Measurements from ENCODE around the gene ASB18.

The ASB18 gene

GRCh38 chr2:236241181-236242056 lies 22.8 kb downstream of the ASB18 start:
- no peak for DNase-seq (ENCODE audit: low read depth in 3 of 3)

DNA sequence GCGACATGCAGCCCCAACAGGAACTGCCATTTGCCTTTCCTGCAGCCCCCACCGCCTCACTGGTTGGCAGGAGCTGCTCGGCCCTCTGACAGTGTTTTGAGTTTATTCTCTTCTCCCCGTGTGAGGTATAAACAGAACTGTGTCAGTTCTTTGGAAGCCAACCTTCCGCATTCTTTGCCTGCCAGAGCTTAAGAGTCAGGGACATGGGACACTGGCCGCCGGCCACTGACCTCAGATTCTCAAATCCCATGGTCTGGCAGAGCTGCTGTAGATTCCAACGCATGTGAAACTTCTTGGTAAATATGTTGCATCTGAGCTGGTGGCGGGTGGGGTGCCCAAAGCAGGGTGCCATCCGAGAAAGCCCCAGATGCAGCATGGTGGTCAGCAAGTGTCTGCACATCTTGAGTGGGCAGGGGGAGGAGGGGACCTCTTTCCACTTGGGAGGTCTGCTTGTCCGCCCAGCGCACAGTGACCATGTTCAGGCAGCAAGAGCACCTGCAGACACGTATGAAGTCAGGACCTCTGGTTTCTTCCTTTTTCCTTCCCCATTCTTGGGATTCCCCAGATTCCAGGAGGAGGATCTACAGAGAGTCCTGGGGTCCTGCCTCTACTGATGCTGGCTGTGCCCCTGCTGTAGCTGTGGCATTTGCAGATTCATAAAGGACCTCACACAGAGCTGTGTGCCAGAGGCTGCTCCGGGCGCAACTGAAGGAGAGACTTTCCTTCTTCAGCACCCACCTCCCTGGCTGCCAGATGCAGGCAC lies 23.8 kb downstream of the ASB18 start:
- DNase-seq (ENCODE audit: low read depth in 3 of 3) = no peak

GRCh38 chr2:236239276-236240065 lies 24.7 kb downstream of the ASB18 start:
- DNase-seq (ENCODE audit: low read depth in 3 of 3) = no peak

- DNase-seq (ENCODE audit: low read depth in 3 of 3) = no peak
Observed at GRCh38 chr2:236238751-236239150, 25.5 kb downstream of the ASB18 start.

DNA sequence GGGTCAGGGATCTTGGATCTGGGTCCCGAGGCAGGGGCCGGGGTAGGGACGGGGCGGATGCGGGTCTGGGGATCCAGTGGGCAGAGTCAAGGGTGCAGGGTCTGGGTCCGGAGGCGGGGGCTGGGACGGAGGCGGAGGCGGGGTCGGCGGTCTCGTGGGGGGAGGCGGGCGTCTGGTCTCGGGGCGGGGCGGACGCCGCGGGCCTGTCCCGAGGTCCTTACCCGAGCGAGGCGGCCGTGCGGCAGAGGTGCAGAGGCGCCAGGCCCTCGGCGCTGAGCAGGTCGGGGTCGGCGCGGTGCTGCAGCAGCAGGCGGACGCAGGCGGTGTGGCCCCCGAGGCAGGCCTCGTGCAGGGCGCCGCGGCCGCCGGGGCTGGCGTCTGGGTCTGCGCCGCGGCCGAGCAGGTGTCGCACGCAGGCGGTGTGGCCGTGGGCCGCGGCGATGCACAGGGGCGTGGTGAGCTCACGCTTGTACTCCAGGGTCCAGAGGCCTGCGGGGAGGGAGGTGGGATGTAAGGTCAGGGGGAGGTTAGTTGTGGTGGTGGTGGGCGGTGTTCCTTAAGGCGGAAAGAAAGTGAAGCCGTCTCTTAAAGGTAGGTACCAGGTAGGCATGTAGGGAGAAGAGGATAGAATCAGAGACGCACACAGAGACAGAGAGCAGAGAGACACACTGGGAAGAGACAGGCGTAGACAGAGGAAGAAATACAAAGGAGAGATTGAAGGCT lies 26.6 kb downstream of the ASB18 start:
- DNase-seq (ENCODE audit: low read depth in 3 of 3) = no peak

DNA sequence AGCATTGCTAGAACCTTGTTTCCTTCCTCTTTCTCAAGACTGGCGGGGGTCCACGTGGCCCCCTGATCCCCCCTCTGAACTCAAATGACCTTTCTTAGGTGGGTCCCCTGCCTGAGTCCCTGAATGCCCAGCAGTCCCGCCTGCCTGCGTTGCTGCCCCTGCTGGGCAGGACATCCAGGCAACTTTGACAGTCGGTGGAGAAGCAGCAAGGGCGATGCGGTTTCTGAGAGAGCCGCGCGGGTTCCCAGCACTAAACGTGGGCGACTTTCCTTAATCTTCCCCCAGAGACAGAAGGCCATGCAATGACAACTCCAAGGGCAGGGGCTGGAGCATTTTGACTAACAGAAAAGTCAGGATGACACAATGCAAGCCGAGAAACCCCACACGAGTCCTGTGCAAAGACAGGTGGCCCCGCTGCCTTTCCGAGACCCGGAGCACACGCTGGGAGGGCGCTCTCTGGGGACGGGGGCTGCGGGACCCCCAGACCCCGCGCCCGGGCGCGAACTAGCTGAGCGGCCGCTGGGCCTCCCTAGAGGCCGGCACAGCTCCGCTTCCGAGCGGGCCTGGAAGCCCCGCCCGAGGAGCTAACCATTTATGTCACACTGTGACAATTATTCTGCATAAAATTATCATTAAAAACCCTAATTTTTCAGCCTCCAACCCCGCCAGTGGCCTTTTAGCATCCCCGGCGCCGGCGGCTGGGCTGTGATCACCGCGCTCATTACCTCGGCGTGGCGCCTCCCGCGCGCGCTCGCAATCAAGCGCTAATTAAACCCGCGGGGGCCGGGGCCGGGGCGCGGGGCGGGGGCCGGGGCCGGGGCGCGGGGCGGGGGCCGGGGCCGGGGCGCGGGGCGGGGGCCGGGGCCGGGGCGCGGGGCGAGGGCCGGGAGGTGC lies 27.4 kb downstream of the ASB18 start:
- no peak for DNase-seq (ENCODE audit: low read depth in 3 of 3)

GRCh38 chr2:236229186-236229585 lies 35.0 kb downstream of the ASB18 start:
- no peak for DNase-seq (ENCODE audit: low read depth in 3 of 3)

- DNase-seq (ENCODE audit: low read depth in 3 of 3) = no peak
Observed at GRCh38 chr2:236223675-236224074, 40.5 kb downstream of the ASB18 start.

DNA sequence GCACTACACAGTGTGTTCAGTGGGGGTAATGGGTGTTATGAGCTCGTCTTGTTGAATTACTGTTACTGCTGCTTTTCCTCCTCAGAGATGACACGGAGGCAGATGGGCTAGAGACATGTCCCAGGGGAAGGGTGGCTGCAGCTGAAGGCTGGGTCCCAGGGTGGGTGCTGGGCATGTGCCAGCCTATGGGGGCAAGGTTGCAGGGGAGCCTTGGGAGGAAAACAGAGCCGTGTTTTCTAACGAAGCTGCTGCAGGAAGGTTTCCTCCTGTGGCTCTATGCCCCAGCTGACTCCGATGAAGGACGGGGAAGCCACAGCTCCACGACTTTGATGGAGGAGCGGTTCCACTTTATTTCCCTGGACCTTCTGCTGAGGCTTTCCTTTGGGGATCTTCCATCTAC lies 42.4 kb downstream of the ASB18 start:
- no peak for DNase-seq (ENCODE audit: low read depth in 3 of 3)

DNA sequence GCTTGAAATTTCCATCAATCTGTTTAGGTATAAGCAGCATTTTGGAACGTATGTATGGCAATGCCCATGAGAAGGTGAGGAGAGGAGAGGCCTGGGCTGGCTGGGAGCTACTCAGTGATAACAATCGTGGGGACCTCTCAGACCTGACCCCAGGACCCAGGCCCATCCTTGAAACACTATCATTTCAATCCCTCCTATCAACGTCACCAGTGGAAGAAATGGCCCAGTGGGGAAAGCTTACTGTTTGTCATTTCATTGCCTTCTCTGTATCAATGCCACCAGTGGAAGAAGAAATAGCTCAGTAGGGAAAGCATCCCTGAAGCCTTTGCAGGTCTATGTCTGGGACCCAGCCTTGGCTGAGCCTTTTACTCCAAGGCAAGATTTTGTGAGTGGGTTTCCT lies 44.8 kb downstream of the ASB18 start:
- DNase-seq (ENCODE audit: low read depth in 3 of 3) = no peak

DNA sequence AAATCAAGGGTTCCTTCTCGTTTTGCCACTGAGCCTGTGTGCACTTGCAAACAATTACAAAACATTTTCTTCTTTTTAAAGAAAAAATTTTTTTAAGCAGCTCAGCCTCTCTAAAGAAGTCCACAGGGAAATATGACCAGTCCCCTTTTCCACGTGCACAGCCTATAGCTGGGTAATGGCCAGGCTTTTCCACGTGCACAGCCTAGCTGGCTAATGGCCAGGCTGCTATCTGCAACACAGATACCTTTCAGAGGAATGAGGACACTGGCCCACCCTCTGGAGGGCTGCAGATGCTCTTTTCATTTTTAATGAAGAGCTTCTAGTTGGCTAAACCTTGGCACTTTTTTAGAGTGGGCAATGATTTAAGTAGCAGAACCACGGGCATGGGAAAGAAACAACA lies 46.3 kb downstream of the ASB18 start:
- no peak for DNase-seq (ENCODE audit: low read depth in 3 of 3)

DNA sequence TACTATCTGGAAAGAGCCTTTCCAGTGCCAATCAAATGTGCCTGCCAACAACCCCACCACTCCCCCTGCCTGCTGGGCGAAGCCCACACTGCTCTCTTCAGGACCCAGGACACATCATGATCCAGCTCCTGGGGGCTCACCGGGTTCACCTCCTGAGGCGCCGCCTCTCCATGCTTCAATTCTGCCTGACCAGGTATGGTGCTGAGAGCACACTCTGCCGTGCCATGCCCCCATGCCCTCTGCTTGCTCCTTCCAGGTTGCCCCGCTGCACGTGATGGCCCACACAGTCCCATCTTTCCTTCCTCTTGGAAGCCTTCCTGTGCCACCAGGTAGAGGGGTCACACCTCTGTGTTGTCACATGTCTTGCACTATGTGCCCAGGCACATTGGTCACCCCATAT lies 47.5 kb downstream of the ASB18 start:
- no peak for DNase-seq (ENCODE audit: low read depth in 3 of 3)

GRCh38 chr2:236215761-236216333 lies 48.4 kb downstream of the ASB18 start:
- DNase-seq (ENCODE audit: low read depth in 3 of 3) = no peak

GRCh38 chr2:236215196-236215595 lies 49.0 kb downstream of the ASB18 start:
- DNase-seq (ENCODE audit: low read depth in 3 of 3) = no peak

DNA sequence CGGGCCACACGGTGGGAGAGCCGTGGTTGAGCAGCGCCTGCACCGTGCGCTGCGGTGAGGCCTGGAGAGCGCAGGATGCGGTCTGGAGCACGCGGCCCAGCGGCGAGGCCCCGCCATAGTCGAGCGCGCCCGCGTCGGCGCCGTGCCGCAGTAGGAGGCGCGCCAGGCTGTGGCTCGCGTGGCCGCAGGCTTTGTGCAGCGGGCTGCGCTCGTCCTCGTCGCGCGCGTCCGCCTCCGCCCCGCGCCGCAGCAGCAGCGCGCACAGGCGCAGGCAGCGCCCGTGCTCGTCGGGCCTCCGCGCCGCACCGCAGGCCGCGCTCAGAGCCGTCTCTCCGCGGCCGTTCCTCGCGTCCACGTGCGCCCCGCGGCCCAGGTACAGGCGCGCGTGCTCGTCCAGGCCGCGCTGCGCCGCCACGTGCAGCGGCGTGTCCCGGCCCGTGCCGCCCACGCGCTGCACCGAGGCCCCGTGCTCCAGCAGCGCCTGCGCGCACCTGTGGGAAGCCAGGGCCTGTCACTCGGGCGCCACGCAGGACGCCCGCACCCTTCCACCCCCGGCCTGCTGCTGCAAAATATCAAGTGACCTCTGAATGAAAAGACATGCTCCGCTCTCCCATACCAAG lies 49.7 kb downstream of the ASB18 start:
- no peak for DNase-seq (ENCODE audit: low read depth in 3 of 3)

GRCh38 chr2:236211296-236211695 lies 52.9 kb downstream of the ASB18 start:
- DNase-seq (ENCODE audit: low read depth in 3 of 3) = no peak

GRCh38 chr2:236210536-236210935 lies 53.7 kb downstream of the ASB18 start:
- no peak for DNase-seq (ENCODE audit: low read depth in 3 of 3)

DNA sequence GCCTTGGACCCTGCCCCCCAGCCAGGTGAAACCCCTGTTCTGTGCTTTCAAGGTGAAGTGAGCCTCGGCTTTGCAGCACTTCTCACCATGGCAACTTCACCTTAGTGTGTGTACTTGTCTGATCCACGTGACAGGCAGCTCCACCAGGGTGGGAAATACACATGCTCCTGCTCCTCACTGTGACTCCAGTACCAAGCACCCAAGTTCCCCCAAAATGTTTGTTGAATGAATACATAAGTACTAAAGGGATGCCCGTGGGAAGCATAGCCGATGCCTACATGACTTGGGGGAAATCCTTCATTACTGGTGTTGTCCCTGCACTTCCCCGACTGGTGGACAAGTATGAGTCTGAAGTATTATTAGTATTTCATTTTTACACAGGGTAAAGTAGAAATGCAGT lies 54.2 kb downstream of the ASB18 start:
- DNase-seq (ENCODE audit: low read depth in 3 of 3) = no peak

- no peak for DNase-seq (ENCODE audit: low read depth in 3 of 3)
Observed at GRCh38 chr2:236209535-236209934, 54.7 kb downstream of the ASB18 start.

Measured in stimulated activated CD4-positive, alpha-beta T cell treated with anti-CD3 and anti-CD28 coated beads, TNF-alpha, amount 100 ng/mL, for 4 hours (primary cell).